DLD1 (cell line): ENCODE measurements around the gene CCDC12.

ENCODE experiments used
- in situ Hi-C: cut with HindIII; loops from 2 replicates; pipeline ENCODE4 v1.10.0; 2017; ENCODE audit warnings: low sequenced_read_pairs

CCDC12 gene

GRCh38 chr3:46960081-46960701 is 16.4 kb downstream of the CCDC12 start:
- in situ Hi-C loops = no loop called here

DNA sequence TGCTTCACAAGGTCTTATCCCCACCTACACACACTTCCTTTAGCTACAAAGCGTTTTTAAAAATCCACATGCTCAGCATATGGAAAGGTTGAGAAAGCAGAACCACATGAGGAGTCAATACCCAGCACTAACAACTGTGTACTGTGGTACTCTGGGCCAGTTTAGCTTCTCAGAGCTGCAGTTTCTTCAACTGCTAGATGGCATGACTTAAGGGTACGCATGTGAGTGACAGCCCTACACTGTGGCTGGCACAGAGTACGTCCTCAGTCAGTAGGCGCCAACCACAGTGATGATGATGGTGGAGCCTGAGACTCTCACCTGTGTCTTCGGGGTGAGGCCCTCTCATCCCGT is 17.4 kb downstream of the CCDC12 start:
- in situ Hi-C loops = no loop called here

DNA sequence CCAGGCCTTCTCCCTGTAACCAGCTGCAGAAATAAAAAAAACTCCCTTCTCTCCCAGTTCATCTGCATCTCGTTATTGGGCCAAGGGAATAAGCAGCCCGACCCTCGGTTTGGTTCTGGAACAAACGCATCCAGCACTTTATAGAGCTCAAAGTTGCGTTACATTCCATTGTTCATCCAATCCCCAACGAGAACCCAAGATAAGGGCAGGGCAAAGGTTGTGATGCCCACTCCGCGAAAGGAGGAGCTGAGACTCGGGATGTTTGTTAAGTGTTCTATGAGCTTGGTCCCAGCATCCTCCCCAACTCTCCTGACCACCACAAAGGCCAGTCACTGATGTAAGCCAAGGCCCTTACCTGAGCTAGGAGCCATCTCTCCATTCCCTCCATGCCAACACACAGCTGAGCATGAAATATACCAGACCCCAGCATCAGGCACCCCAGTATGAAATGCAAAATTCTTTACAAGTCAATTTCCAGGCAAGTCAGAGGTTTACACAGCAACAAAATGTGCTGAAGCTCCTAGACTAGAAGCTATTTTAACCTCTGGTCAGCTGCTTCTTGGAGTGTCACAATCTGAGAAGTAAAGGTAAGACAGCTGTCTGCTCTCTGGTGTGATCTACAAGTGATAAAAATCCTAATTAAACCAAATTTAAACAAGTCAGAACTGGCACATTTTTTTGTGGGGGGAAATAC is 17.9 kb downstream of the CCDC12 start:
- in situ Hi-C loops = no loop called here

GRCh38 chr3:46957092-46957820 is 19.3 kb downstream of the CCDC12 start:
- in situ Hi-C loops = no loop called here

- in situ Hi-C loops = no loop called here
Observed at GRCh38 chr3:46955801-46956259, 20.7 kb downstream of the CCDC12 start.

DNA sequence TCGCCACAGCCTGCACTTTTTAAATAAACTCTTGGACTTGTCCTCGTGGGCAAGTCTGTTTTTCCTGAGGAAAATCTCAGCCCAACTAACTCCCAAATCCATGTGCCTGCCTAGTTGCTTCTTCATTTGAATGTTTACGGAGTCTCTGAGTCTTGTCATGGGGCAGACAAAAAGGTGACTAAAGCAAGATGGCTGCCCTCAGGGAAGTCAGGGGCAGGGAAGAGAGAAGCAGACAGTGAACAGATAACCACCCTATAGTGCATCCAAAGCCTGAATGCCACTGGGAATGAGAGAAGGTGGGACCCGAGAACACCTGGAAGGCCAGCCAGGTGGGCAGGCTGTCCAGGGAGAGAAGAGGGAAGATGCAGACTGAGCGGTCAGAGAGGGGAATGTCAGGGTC is 21.4 kb downstream of the CCDC12 start:
- in situ Hi-C loops = no loop called here

GRCh38 chr3:46954178-46954577 is 22.4 kb downstream of the CCDC12 start:
- in situ Hi-C loops = no loop called here

DNA sequence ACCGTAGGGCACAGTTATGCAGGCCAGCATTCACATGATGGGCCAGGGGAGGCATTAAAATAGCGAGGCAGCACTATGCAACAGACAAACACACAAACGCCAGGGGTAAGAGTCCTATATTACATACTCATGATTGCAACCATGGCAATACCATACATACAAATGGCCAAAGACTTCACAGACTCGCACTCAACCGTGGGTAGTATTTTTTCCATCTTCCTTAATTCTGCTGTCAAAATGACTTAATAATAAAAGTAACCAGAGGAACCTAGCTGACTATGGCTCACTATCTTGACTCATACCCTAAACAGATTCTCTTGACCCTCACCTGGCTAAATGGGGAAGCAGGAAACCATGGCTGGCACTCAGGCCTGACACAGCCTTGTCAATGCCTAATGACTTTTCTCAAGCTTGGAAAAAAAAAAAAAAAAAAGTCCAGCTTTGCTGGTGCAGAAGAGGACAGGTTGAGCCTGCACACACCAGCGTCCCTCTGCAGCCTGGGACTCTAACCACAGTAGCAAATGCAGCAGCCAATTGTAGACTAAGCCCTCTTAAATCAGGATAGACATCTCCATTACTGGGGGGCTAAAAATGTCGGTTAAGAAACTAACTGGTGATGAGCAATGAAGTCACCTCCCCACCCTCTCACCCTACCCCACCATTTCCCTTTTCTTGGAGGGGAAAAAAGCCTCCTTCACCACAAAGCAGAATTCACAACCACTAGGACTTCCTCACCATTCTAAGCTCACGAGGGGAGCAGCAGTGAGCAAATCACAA is 23.1 kb downstream of the CCDC12 start:
- in situ Hi-C loops = no loop called here

DNA sequence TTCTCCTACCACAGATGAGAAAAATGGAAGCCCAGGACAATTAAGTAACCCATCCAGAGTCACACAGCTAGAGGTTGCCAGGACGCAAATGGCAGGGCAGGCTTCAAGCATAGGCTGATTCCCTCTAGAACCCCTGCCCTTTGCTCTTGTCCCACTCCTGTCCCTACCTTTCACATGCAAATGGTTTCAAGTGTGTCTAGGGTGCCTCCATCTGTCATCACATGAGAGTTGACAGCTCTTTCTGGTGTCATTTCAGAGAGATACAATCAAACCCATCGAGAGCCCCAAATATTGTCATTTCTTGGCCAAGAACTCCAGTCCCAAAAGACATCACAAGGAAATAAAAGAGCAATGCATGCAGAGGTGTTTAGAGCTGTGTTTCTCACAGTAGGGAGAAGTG is 23.7 kb downstream of the CCDC12 start:
- in situ Hi-C loops = no loop called here

DNA sequence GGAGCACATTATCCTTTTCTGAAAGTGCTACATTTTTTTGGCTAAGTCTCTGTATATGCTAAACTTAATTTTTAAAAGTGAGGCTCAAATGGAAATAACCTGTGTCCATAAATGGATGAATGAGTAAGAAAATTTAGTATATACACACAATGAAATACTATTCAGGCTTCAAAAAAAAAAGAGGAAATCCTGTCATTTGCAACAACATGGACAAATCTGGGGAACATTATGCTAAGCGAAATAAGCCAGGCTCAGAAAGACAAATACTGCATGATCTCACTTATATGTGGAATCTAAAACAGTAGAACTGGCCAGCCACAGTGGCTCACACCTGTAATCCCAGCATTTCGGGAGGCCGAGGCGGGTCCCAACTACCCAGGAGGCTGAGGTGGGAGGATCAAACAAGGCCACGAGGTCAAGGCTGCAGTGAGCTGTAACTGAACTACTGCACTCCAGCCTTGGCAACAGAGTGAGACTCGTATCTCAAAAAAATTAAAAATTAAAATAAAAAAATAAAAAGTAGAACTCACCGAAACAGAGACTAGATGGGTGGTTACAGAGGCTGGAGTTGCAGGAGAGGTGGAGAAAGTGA is 25.8 kb downstream of the CCDC12 start:
- in situ Hi-C loops = no loop called here

DNA sequence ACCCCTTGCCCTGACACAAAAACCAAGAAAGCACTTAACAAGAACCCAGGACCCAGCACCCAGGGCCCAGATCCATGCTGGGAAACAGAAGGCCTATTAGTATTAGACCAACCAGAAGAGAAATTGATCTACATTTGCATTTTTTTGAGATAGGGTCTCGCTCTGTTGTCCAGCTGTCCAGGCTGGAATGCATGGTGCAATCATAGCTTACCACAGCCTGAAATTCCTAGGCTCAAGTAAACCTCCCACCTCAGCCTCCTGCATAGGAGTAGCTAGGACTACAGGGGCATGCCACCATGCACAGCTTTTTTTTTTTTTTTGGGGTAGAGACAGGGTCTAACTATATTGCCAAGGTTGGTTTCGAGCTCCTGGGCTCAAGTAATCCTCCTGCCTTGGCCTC is 26.4 kb downstream of the CCDC12 start:
- in situ Hi-C loops = no loop called here

DNA sequence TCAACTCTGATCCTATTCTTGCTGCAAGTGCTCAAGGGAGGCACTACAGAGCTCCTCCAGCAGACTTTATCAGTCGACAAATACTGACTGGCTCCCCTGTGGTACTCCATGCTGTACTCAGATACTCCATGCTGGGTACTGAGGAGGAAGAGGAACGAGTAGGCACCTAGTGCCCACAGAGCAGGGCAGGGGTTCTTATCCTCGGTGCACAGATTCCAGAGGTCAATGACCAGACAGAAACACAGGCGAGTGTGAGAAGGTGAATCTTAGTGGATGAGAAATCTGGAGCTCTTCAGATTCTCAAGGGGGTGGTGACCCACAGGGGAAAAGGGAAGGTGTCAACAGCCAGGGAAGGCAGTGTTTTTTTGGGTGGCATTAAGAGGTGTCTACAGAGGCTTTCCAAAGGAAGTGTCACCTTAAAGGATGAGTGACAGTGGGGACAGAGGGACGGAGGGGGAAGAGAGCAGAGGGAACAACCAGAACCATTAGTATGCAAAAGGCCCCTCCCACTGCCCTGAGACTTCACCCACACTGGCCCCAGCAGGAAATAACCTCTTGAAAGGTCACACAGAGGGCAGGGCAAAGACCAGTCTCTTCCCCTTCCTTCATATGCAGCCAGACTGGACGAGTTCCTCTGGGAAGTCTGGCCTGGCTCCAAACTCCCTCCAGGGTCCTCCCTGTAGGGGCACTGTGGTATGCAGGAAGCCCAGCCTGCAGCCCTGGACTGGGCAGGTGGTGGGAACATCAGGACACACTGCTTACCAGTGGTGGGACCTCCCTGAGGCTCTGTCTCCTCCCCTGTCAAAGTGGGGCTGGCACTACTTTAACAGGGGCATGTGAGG is 27.5 kb downstream of the CCDC12 start:
- in situ Hi-C loops = no loop called here

DNA sequence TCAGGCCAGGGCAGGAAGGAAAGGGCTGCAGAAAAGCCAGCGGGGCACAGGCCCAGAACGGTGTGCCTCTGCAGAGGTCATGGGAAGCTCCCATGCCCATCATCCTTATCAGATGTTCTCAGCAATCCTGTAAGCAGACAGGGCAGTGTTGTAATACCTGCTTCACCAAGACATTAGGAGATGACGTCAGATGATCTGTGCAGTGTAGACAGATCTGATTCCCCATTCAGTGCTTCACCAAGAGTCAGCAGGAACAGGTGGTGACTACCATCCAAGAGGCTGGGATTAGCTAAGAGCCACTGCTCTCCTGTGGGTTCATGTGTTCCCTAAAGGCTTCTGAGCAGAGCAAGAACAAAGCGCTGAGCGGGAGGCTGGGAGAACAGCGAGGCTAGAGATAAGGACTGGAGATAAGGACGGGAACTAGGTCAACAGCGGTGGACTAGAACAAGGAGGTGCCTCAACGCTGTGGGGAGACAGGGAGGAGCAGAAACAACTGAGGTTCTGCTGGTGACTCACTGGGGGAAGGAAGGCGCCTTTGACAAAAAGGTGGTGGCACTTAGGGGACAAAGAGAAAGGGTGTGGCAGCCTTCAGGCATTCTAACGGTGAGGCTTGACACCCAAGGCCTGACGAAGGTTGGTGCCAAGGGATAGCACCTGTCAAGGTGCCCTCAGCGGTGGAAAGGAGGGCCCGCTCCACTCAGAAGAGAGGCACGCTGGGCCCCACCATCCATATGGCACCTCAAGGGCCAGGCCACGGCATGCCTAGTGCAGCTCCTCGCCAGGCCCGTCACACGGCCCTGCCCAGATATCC is 28.4 kb downstream of the CCDC12 start:
- in situ Hi-C loops = no loop called here

GRCh38 chr3:46947546-46947901 is 29.0 kb downstream of the CCDC12 start:
- in situ Hi-C loops = no loop called here

DNA sequence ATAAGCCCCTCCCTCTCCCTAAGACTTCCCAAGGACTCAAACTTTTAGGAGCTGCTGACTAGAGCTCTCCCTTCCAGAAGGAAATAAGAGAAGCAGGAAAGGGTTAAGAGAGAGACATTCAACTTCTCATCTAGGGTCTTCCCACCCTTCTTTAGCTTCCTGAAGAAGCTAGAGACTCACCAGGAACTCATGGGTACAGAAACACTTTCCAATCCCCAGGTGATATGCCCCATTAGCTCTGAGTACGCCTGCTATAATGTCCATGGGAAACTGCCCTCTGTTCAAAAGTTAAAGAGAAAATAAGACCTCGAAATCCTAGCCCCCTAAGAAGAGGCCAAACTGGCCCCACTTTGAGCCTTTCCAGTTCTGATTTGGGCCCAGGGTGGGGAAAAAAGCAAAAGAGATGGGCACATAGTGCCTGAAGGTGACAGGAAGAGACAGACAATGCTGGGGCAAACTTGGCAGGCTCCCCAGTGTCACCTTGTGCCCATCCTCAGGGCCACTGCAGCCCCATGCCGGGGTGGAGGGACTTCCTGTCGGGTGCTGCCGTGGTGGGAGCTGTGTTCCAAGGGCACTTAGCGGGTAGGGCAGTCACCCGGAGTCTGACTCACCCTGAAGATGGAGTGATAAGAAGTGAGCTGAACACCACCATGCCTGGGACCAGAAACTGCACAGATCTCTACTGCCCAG is 29.5 kb downstream of the CCDC12 start:
- in situ Hi-C loops = no loop called here

DNA sequence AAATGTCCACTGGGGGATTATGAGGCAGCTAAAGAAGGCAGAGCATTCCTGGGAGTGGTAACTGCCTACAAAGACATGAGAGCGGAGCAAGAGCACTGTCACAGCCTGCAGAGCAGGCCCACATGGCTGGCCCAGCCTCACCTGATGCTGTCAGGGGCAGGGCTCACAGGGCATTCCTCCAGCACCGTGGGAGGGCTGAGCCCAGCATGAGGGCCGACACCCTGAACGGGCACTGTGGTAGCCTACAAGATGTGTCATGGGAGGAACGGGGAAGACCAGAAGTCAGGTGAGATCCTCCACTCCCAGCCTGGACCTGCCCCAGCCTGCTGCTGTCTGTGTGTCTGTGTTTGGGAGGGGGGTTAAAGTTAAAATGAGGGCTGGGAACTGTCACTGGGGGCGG is 30.1 kb downstream of the CCDC12 start:
- in situ Hi-C loops = no loop called here

GRCh38 chr3:46944191-46944590 is 32.4 kb downstream of the CCDC12 start:
- in situ Hi-C loops = no loop called here

DNA sequence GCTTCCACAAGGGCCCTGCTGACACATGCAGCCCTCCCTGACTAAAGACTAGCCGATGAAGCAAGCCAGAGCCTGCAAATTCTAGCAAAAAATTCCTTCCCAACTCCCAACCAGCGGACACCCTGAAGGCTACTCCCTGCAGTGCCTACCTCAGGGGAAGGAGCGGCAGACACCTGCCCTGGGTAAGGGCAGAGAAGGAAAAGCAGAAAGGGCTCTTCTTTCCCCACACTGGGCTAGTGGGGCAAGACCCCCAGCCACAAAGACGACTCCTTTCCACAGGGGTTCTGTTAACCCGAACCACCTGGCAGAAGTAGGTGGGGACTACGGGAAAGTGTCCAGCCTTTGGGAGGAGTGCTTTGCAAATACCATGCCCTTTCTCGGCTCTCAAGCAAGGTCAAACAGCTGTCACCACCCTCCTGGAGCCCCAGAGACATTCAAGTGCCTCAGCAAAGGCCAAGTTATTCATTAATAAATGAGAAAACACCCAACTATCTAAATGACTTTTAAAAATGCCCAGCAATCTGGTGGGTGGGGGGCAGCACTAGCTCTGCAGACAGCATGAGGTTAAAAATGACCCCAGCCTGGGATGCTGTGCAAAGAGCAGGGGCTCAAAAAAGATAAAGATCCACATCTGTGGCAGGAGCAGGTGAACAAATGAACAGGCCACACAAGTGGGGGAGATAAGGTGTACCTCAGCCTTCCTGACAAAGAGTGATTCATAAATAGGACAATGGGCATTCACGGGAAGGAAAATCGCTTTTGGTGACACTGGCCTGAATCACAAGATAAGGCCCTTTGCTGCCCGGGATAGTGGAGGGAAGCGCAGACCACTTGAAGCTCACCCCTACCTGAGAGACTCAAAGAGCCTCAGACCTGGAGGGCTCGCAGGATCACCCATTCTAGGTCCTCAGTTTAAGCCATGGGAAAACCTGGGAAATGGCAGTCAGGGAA is 33.0 kb downstream of the CCDC12 start:
- in situ Hi-C loops = no loop called here
